ENCODE measurements around the gene RACK1. TPM values are rescaled to one million over a fixed set of nuclear protein-coding genes. Genes with fewer than 3 reads are reported as not detected.

The RACK1 gene
- total and polyA plus RNA-seq, 2 of the 13 experiments (the other 11 are each of a cell fraction or from before 2014, with no cell fraction given): 2,514 to 6,141 TPM

GRCh38 chr5:181188700-181189362 lies 54.9 kb downstream of the RACK1 start (continued):
- TF ChIP-seq ZNF317 (CRISPR knock-in tag; IDR thresholded peaks at IDR 0.05) (0 out of 2 replicates have a peak, but pooled peaks have one; percentile 8), ZKSCAN5 (CRISPR knock-in tag; IDR thresholded peaks at IDR 0.05) (no peak), RFXANK (CRISPR knock-in tag; IDR thresholded peaks at IDR 0.05) (no peak), PHF5A (CRISPR knock-in tag; IDR thresholded peaks at IDR 0.05; ENCODE audit: low read depth, unreplicated experiment) (peak; percentile 58), HMG20A (CRISPR knock-in tag; IDR thresholded peaks at IDR 0.05; ENCODE audit: borderline replicate concordance) (no peak), TRIM22 (IDR thresholded peaks at IDR 0.05) (no peak), ZNF607 (CRISPR knock-in tag; IDR thresholded peaks at IDR 0.05; ENCODE audit: borderline replicate concordance) (no peak), SNRNP70 (IDR thresholded peaks at IDR 0.05; ENCODE audit: low read depth, low read length) (no peak), ETV5 (CRISPR knock-in tag; IDR thresholded peaks at IDR 0.05; ENCODE audit: borderline replicate concordance) (no peak), YEATS2 (CRISPR knock-in tag; IDR thresholded peaks at IDR 0.05; ENCODE audit: borderline replicate concordance) (no peak), ZIK1 (CRISPR knock-in tag; IDR thresholded peaks at IDR 0.05; ENCODE audit: borderline replicate concordance, low read depth) (no peak), ZNF747 (CRISPR knock-in tag; IDR thresholded peaks at IDR 0.05; ENCODE audit: borderline replicate concordance) (no peak), AHR (CRISPR knock-in tag; IDR thresholded peaks at IDR 0.05) (no peak), SOX5 (CRISPR knock-in tag; IDR thresholded peaks at IDR 0.05; ENCODE audit: borderline replicate concordance) (no peak), CEBPB (IDR thresholded peaks at IDR 0.05; ENCODE audit: borderline replicate concordance, low read depth, low read length) (no peak), SALL2 (CRISPR knock-in tag; IDR thresholded peaks at IDR 0.05) (no peak), ZNF263 (CRISPR knock-in tag; IDR thresholded peaks at IDR 0.05) (no peak), ZNF879 (CRISPR knock-in tag; IDR thresholded peaks at IDR 0.05) (no peak), HOXA7 (CRISPR knock-in tag; IDR thresholded peaks at IDR 0.05) (no peak), HDAC2 (CRISPR knock-in tag; IDR thresholded peaks at IDR 0.05) (peak; percentile 26; the same call in 1 of the 2 replicates), EHMT2 (IDR thresholded peaks at IDR 0.05; ENCODE audit: borderline replicate concordance, low read depth, low read length) (no peak), ZNF776 (CRISPR knock-in tag; IDR thresholded peaks at IDR 0.05) (no peak; the same call in 1 of the 2 replicates), NR2F6 (IDR thresholded peaks at IDR 0.05) (no peak), NR2F6 (CRISPR knock-in tag; IDR thresholded peaks at IDR 0.05) (no peak)
- TF ChIP-seq, protein P1, sequence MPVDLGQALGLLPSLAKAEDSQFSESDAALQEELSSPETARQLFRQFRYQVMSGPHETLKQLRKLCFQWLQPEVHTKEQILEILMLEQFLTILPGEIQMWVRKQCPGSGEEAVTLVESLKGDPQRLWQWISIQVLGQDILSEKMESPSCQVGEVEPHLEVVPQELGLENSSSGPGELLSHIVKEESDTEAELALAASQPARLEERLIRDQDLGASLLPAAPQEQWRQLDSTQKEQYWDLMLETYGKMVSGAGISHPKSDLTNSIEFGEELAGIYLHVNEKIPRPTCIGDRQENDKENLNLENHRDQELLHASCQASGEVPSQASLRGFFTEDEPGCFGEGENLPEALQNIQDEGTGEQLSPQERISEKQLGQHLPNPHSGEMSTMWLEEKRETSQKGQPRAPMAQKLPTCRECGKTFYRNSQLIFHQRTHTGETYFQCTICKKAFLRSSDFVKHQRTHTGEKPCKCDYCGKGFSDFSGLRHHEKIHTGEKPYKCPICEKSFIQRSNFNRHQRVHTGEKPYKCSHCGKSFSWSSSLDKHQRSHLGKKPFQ (CRISPR knock-in tag; IDR thresholded peaks at IDR 0.05; ENCODE audit: insufficient replicate concordance): peak; percentile 9

Measured in HepG2 (cell line).